IPS-NIHi7 (cell line): ENCODE results near the gene OOSP1.
"Not testable (repeated sequence)": the region's sequence is repeated elsewhere in the genome, so short reads cannot be mapped to it uniquely, and the experiment has no call there.

Experiments used
- DNase-seq: peaks from one replicate; pipeline ENCODE4 v3.0.0; 2012; ENCODE audit warnings: mixed read lengths; ENCODE audit errors: extremely low spot score

OOSP1 gene

GRCh38 chr11:59960502-59961381 is 22.5 kb downstream of the OOSP1 start:
- no peak for DNase-seq

- no peak for DNase-seq
Observed at GRCh38 chr11:59962107-59962482, 23.9 kb downstream of the OOSP1 start.

GRCh38 chr11:59963733-59964132 is 25.5 kb downstream of the OOSP1 start, which contains the start of gene OOSP4A:
Gene OOSP4A, plus strand, starts transcription at chr11:59964033. Its CDS starts 0 bp downstream, at chr11:59964033.
- DNase-seq, result no peak

GRCh38 chr11:59965424-59965823 is 27.2 kb downstream of the OOSP1 start:
- no peak for DNase-seq

GRCh38 chr11:59966201-59966600 is 28.0 kb downstream of the OOSP1 start:
- no peak for DNase-seq

GRCh38 chr11:59967677-59968394 is 29.6 kb downstream of the OOSP1 start:
- no peak for DNase-seq

- DNase-seq, result no peak
Observed at GRCh38 chr11:59968395-59968783, 30.2 kb downstream of the OOSP1 start.

- DNase-seq, result no peak
Observed at GRCh38 chr11:59973097-59973496, 34.9 kb downstream of the OOSP1 start.

- DNase-seq, result no peak
Observed at GRCh38 chr11:59981106-59981770, 43.0 kb downstream of the OOSP1 start.

GRCh38 chr11:59982037-59982436 is 43.8 kb downstream of the OOSP1 start:
- DNase-seq, result not testable (repeated sequence)

GRCh38 chr11:59983212-59983611 is 45.0 kb downstream of the OOSP1 start:
- DNase-seq, result no peak

- no peak for DNase-seq
Observed at GRCh38 chr11:59984368-59984767, 46.1 kb downstream of the OOSP1 start.

- no peak for DNase-seq
Observed at GRCh38 chr11:59990421-59990820, 52.2 kb downstream of the OOSP1 start.

GRCh38 chr11:59992425-59992824 is 54.2 kb downstream of the OOSP1 start:
- DNase-seq, result no peak

GRCh38 chr11:59997800-59998199 is 59.6 kb downstream of the OOSP1 start:
- DNase-seq, result no peak

GRCh38 chr11:59999691-60000090 is 61.5 kb downstream of the OOSP1 start:
- no peak for DNase-seq

- no peak for DNase-seq
Observed at GRCh38 chr11:60003729-60004128, 65.5 kb downstream of the OOSP1 start.

GRCh38 chr11:60005360-60005759 is 67.1 kb downstream of the OOSP1 start:
- no peak for DNase-seq
